Mucosa of descending colon (tissue), 3 donors: ENCODE measurements around the gene GSK3A. TPM values are rescaled to one million over a fixed set of nuclear protein-coding genes. Genes with fewer than 3 reads are reported as not detected.

Experiments used
- ATAC-seq: fragments of 200-7000 bp; cut with Tn5 transposase; one replicate; pipeline ENCODE4 v1.9.1; 2020; ENCODE audit warnings: mild to moderate bottlenecking, moderate library complexity
- DNase-seq, 3 donors: peaks; one replicate each; pipeline ENCODE4 v3.0.0-alpha.2; 2020
- H3K36me3 ChIP-seq: fragments of 200-600 bp; one replicate; pipeline ENCODE4 v1.8.0; 2021; ENCODE audit warnings: low read depth, mild to moderate bottlenecking
- H3K4me1 ChIP-seq: fragments of 200-600 bp; one replicate; pipeline ENCODE4 v1.8.0; 2021; ENCODE audit warnings: low read depth, mild to moderate bottlenecking
- H3K4me3 ChIP-seq: fragments of 200-600 bp; one replicate; pipeline ENCODE4 v1.8.0; 2021; ENCODE audit warnings: mild to moderate bottlenecking
- H3K9me3 ChIP-seq: fragments of 200-600 bp; one replicate; pipeline ENCODE4 v1.8.0; 2021; ENCODE audit warnings: mild to moderate bottlenecking
- intact Hi-C, 2 donors: fragments of 100-400 bp; cut with DNase I in 1 of 2; cut with micrococcal nuclease in 1 of 2; formaldehyde crosslinking; loops; one replicate each; pipeline versions ENCODE4 v1.11.0 to v1.11.1; 2022; cut with DNase I, micrococcal nuclease
- long read RNA-seq, 2 donors: library from polyadenylated mRNA; unstranded; transcript quantifications; one replicate each; pipeline ENCODE4 v2.0.0, GENCODE V29; 2019 to 2021
- total RNA-seq, 3 donors: library from RNA; stranded (reverse); fragmentation: NEBNext Ultra II Directional in 2 of 3; extraction: Animal tissue kit (Norgen Biotek cat#: 25700) in 2 of 3; gene quantifications; one replicate each; pipeline versions ENCODE4 v1.2.1 to v1.2.4, GENCODE V29; 2021 to 2023
- TF ChIP-seq, protein P1 (sequence below): fragments of 200-600 bp; IDR thresholded peaks from one replicate; pipeline ENCODE4 v1.8.0; 2022; ENCODE audit warnings: antibody characterized with exemption, mild to moderate bottlenecking
- donor health status: DM: no; HTN: no; CAD: no; lungs with moderate emphysema.
- donor health status: DM: no; HTN: no; CAD: no.
- donor health status: DM: no; HTN: yes; CAD: no.

The GSK3A gene
- 10 to 100 TPM; 41.8 to 52.0 (median 46.9) TPM for total RNA-seq
- long read RNA-seq, donor 1, transcript GSK3A-201 (11 exons, 2,188 nt) = major isoform, 41 of 51 reads
- long read RNA-seq, donor 1, partial matches to known transcripts = 4 of 51 reads
- long read RNA-seq, donor 1, other reads (novel, unspliced or antisense) = 5 of 51 reads
- long read RNA-seq, donor 2 = 0 reads

DNA sequence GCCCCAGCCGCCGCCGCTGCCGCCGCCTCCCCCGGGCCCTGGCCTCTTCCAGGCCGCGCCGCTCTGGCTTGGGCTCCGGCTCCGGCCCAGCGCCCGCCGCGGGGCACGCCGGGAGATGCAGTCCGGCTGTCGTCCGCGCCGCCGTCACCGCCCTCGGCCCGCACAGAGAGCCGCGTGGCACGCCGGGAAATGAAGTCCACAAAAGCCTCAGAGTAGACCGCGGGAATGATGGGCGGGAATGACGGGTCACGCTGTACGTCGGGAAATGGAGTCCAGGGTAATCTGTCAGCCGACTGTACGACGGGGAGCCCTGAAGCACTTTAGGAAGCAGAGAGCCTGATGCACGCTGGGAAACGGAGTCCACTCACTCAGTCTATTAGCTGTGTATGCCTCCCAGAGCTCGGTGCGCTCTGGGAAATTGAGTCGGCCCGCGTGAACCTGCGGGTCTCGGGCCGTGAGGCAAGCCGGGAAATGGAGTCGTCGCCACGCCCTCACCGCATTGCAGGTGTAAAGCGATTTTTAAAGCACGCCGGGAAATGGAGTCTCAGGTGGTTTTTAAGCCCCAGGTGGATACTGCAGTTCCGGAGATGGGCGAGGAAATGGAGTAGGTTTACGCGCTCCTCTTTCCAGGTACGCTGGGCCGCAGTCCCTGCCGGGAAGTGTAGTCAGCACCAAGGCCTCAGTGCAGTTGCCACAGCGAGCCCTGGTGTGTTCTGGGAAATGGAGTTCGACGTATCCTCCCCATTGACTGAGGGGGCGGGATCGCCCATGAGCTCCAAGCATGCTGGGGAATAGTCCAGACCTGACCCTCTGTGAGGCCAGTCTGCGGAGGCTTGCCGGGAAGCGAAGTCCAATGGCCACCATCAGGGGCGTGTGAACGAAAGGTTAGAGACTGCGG is at the start of gene GSK3A:
Gene GSK3A (minus strand): TSS at position 91 of the 898 bp plus-strand sequence. CDS start 137 bp downstream, outside the sequence.
- Histone ChIP-seq H3K4me3 (peak within 1 kb of the TSS; percentile 77), H3K4me1 (peaks cover 23% of the 10 kb centered on the region), H3K36me3 (peaks cover 8% of the 10 kb centered on the region), H3K9me3 (no peaks in the 10 kb centered on the region)
- intact Hi-C loops = no loop called here
- DNase-seq (peak; percentile 98 to 99 (median 99)), ATAC-seq (peak; percentile 84)
- TF ChIP-seq, protein P1, sequence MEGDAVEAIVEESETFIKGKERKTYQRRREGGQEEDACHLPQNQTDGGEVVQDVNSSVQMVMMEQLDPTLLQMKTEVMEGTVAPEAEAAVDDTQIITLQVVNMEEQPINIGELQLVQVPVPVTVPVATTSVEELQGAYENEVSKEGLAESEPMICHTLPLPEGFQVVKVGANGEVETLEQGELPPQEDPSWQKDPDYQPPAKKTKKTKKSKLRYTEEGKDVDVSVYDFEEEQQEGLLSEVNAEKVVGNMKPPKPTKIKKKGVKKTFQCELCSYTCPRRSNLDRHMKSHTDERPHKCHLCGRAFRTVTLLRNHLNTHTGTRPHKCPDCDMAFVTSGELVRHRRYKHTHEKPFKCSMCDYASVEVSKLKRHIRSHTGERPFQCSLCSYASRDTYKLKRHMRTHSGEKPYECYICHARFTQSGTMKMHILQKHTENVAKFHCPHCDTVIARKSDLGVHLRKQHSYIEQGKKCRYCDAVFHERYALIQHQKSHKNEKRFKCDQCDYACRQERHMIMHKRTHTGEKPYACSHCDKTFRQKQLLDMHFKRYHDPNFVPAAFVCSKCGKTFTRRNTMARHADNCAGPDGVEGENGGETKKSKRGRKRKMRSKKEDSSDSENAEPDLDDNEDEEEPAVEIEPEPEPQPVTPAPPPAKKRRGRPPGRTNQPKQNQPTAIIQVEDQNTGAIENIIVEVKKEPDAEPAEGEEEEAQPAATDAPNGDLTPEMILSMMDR = no peak

GRCh38 chr19:42291435-42291810 is 49.0 kb upstream of the GSK3A start:
- ATAC-seq (peak; percentile 59), DNase-seq (peak in 2 of 3 donors; percentile 63 to 65)
- TF ChIP-seq, protein P1 = no peak
- peaks cover 3% of the 10 kb centered on the region for H3K36me3 ChIP-seq
- intact Hi-C loops = no loop called here
- no peaks in the 10 kb centered on the region for H3K9me3 ChIP-seq
- H3K4me1 ChIP-seq = peaks cover 6% of the 10 kb centered on the region
- no peak overlapping the region for H3K4me3 ChIP-seq

DNA sequence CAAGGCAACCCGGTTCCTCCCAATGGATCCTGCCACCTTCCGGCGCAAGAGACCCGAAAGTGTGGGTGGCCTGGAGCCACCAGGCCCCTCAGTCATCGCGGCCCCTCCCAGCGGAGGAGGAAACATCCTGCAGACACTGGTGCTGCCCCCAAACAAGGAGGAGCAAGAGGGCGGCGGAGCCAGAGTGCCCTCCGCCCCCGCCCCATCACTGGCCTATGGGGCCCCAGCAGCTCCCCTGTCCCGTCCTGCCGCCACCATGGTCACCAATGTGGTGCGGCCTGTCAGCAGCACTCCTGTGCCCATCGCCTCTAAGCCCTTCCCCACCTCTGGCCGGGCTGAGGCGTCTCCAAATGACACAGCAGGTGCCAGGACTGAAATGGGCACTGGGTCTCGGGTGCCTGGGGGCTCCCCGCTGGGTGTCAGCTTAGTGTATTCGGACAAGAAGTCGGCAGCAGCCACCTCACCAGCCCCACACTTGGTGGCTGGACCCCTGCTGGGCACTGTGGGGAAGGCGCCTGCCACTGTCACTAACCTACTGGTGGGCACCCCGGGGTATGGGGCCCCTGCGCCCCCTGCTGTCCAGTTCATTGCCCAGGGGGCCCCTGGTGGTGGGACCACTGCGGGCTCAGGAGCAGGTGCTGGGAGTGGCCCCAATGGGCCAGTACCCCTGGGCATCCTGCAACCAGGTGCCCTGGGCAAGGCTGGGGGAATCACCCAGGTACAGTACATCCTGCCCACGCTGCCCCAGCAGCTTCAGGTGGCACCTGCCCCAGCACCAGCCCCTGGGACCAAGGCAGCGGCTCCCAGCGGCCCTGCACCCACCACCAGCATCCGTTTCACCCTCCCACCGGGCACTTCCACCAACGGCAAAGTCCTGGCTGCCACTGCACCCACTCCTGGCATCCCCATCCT is 48.4 kb upstream of the GSK3A start:
- H3K9me3 ChIP-seq = no peaks in the 10 kb centered on the region
- DNase-seq = peak in 2 of 3 donors; percentile 50 to 56
- TF ChIP-seq, protein P1 = peak; percentile 13
- H3K4me3 ChIP-seq = no peak overlapping the region
- peaks cover 3% of the 10 kb centered on the region for H3K36me3 ChIP-seq
- ATAC-seq = peak; percentile 42
- intact Hi-C loops = no loop called here
- H3K4me1 ChIP-seq = peaks cover 11% of the 10 kb centered on the region

DNA sequence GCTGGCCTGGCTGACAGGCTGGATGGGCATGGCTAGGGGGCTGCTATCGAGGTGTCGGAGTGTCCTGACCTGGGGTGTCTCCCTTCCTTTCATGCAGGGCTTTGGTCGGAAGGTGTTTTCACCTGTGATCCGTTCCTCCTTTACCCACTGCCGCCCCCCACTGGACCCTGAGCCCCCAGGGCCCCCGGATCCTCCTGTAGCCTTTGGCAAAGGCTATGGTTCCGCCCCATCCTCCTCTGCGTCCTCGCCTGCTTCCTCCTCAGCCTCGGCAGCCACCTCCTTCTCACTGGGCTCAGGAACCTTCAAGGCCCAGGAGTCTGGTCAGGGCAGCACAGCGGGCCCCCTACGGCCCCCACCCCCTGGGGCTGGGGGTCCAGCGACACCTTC is 47.7 kb upstream of the GSK3A start:
- TF ChIP-seq, protein P1 = no peak
- Histone ChIP-seq H3K4me3 (no peak overlapping the region), H3K36me3 (peaks cover 3% of the 10 kb centered on the region), H3K4me1 (peaks cover 18% of the 10 kb centered on the region), H3K9me3 (no peaks in the 10 kb centered on the region)
- DNase-seq = peak in 1 of 3 donors; percentile 38
- no peak for ATAC-seq
- intact Hi-C loops = no loop called here

GRCh38 chr19:42289556-42290041 is 47.2 kb upstream of the GSK3A start:
- Histone ChIP-seq H3K36me3 (peaks cover 3% of the 10 kb centered on the region), H3K9me3 (no peaks in the 10 kb centered on the region), H3K4me3 (no peak overlapping the region), H3K4me1 (peaks cover 20% of the 10 kb centered on the region)
- DNase-seq = no peak
- intact Hi-C loops = no loop called here
- no peak for ATAC-seq
- TF ChIP-seq, protein P1 = no peak
